Fibroblast of mammary gland (primary cell): ENCODE data around the gene CDC42BPB.

ENCODE experiments used
- DNase-seq: peaks from one replicate; pipeline ENCODE4 v3.0.0-alpha.2; 2010; ENCODE audit warnings: low read depth
- H3K4me3 ChIP-seq: 2 replicates; pipeline ENCODE4 v1.5.1; 2011; ENCODE audit warnings: low read depth, mild to moderate bottlenecking, low read length, moderate library complexity; ENCODE audit not compliant: control insufficient read depth
- TF ChIP-seq, protein P1 (sequence below): conservative IDR thresholded peaks from 2 replicates; pipeline ENCODE4 v1.5.1; 2011; ENCODE audit warnings: low read depth, low read length, inconsistent platforms; ENCODE audit not compliant: control insufficient read depth, insufficient read depth

The CDC42BPB gene

GRCh38 chr14:102953100-102953499, 104.2 kb downstream of the CDC42BPB start:
- DNase-seq, result no peak
- H3K4me3 ChIP-seq, result no peak overlapping the region

GRCh38 chr14:102952276-102952675, 105.1 kb downstream of the CDC42BPB start:
- TF ChIP-seq, protein P1, sequence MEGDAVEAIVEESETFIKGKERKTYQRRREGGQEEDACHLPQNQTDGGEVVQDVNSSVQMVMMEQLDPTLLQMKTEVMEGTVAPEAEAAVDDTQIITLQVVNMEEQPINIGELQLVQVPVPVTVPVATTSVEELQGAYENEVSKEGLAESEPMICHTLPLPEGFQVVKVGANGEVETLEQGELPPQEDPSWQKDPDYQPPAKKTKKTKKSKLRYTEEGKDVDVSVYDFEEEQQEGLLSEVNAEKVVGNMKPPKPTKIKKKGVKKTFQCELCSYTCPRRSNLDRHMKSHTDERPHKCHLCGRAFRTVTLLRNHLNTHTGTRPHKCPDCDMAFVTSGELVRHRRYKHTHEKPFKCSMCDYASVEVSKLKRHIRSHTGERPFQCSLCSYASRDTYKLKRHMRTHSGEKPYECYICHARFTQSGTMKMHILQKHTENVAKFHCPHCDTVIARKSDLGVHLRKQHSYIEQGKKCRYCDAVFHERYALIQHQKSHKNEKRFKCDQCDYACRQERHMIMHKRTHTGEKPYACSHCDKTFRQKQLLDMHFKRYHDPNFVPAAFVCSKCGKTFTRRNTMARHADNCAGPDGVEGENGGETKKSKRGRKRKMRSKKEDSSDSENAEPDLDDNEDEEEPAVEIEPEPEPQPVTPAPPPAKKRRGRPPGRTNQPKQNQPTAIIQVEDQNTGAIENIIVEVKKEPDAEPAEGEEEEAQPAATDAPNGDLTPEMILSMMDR, result no peak
- no peak for DNase-seq

More at GRCh38 chr14:102953100-102953499, 104.2 kb downstream of the CDC42BPB start:
- TF ChIP-seq, protein P1, result no peak

GRCh38 chr14:102951799-102952198, 105.5 kb downstream of the CDC42BPB start:
- TF ChIP-seq, protein P1, result no peak
- no peak for DNase-seq
- H3K4me3 ChIP-seq, result no peak overlapping the region

More at GRCh38 chr14:102952276-102952675, 105.1 kb downstream of the CDC42BPB start:
- H3K4me3 ChIP-seq, result no peak overlapping the region

GRCh38 chr14:102951034-102951433, 106.3 kb downstream of the CDC42BPB start:
- DNase-seq, result no peak
- H3K4me3 ChIP-seq, result no peak overlapping the region
- TF ChIP-seq, protein P1, result no peak

GRCh38 chr14:102949801-102950451, 107.4 kb downstream of the CDC42BPB start:
- DNase-seq, result no peak
- TF ChIP-seq, protein P1, result no peak
- H3K4me3 ChIP-seq, result no peak overlapping the region

- DNase-seq, result no peak
- TF ChIP-seq, protein P1, result no peak
- H3K4me3 ChIP-seq, result no peak overlapping the region
These were observed 108.1 kb downstream of the CDC42BPB start for GRCh38 chr14:102949062-102949800.
